ENCODE results near the gene FILIP1L. TPM values are rescaled to one million over a fixed set of nuclear protein-coding genes. Genes with fewer than 3 reads are reported as not detected.

The FILIP1L gene
- total and polyA plus RNA-seq, 2 donors, result 75.1 to 103 TPM

DNA sequence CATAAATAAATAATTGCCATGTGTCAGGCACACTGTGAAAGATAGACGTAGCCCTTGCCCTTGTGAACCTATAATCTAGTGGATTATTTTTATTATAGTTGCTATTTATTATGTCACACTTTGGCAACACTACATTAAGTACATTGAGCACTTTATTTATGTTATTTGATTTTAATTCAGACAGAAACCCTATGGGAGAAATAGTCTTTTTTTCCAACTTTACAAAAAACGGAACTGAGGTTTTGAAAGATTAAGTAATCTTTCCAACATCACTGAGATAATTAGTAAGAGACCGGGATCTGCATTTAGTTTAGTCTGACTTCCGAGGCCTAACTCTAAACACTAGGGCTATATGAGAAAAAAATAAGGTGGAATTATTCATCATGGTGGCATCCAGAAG is 2.8 kb upstream of the FILIP1L start:
- Histone ChIP-seq H3K27ac (ENCODE audit: low read depth) (no peak overlapping the region), H3K36me3 (ENCODE audit: insufficient read depth) (no peaks in the 10 kb centered on the region)
- WGBS, result 88% methylated on average over 4 of the region's 4 CpGs

DNA sequence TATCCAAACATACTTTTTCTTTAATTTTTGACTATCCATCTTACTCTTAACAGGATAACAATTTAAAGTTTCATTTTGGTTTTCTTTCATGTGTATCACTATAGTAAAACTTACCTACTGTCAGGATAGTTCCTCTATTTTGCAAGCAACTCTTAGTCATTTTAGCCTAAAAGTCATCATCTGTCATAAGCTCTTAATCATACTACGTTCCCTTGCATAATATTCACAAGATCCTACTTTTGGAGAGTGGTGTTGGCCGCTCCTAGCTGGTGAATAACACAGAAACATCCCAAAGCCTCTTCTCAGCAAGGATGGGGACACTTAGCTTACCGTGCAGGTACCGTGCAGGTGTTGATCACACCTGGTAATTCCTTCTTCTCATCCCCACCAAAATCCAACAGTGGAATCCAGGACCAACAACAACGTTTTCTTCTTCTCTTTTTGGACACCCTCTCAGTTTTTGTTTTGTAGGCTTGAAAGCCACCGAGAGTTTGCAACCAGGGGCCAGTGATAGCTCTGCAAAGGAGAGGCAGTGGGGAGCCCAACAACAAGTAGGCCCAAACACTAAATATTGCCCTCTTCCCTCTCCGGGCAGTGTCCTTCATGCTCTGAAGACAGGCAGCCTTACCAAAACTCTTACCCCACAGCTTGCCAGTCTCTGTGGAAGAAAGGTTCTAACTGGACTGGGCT is 433 bp downstream of the FILIP1L start:
- no peaks in the 10 kb centered on the region for H3K36me3 ChIP-seq (ENCODE audit: insufficient read depth)
- H3K4me1 ChIP-seq (ENCODE audit: insufficient read depth), result no peaks in the 10 kb centered on the region
- 97% methylated on average over 7 of the region's 7 CpGs for WGBS
- no peak for DNase-seq (ENCODE audit: extremely low spot score)
- no peak overlapping the region for H3K27ac ChIP-seq (ENCODE audit: low read depth)
- no peak overlapping the region for H3K4me3 ChIP-seq (ENCODE audit: low read depth, low read length)

More for the DNA sequence above, 2.8 kb upstream of the FILIP1L start:
- no peak for DNase-seq (ENCODE audit: extremely low spot score)
- Histone ChIP-seq H3K4me1 (ENCODE audit: insufficient read depth) (no peaks in the 10 kb centered on the region), H3K4me3 (ENCODE audit: low read depth, low read length) (no peak overlapping the region)

DNA sequence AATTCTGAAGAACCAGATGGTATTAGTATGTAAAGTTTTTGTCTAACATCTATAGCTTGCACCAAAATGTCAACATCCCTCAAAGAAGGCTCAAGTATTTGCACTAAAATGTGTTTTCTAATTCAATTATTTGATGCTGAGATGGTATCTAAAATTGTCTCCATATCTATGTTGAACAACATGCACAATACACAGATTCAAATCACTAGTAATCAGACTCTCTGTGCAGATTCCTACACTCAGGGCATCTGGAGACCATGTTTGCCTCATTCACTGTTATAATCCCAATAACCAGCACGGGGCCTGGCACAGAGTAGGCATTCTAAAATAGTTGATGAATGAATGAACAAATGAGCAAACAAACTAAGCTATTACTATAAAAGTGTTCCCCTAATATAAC is 2.6 kb downstream of the FILIP1L start:
- no peak overlapping the region for H3K4me3 ChIP-seq (ENCODE audit: low read depth, low read length)
- 95% methylated on average over 1 of the region's 1 CpG for WGBS
- no peaks in the 10 kb centered on the region for H3K4me1 ChIP-seq (ENCODE audit: insufficient read depth)
- DNase-seq (ENCODE audit: extremely low spot score), result no peak
- no peak overlapping the region for H3K27ac ChIP-seq (ENCODE audit: low read depth)
- no peaks in the 10 kb centered on the region for H3K36me3 ChIP-seq (ENCODE audit: insufficient read depth)

DNA sequence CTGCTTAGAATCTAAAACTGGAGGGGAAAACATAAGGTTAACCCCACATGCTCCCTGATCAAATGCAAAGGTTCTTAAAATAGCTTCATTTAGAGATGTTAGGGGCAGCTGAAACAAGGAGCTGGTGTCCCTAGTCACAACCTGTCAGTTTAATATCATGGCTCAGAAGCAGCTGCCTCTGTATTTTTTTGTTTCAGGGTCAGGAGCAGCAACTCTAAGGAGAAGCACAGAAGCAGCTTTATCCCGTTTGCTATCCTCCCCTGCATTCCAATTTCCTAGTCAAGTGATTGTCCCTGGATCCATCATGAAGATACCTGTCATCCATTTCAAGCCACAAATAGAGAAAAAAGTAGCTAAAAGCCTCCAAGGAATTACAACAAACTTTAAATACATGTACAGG is 4.1 kb downstream of the FILIP1L start:
- Histone ChIP-seq H3K36me3 (ENCODE audit: insufficient read depth) (no peaks in the 10 kb centered on the region), H3K27ac (ENCODE audit: low read depth) (no peak overlapping the region), H3K4me1 (ENCODE audit: insufficient read depth) (no peaks in the 10 kb centered on the region), H3K4me3 (ENCODE audit: low read depth, low read length) (no peak overlapping the region)
- 66% methylated on average over 1 of the region's 1 CpG for WGBS
- no peak for DNase-seq (ENCODE audit: extremely low spot score)

DNA sequence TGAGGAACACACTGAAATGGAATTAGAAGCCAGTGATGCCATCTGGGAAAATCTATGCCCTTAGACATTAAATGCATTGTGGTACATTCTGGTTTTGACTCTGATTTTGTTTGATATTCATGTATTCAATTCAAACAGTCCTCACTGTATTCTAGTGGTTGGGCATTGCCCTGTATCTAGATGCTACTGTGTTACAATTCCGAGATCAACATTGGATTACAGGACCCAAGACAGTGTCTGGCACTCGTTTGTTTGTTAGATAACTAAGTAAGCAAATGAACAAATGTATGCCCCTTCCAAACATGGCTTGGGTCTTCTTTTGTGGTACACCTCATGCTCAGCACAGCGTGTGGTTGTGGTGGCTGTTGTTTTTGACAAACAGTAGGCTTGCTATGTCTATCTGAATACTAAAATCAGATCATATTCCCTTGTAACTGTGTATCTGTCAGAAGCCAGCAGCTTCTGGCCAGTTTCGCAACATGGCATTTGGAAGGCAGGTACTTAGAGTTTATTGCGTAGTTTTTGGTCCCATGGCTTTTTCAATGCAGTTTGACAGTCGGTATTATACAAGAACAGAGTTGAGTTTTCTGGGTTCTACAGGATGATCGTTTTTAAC is 5.7 kb downstream of the FILIP1L start:
- no peak for DNase-seq (ENCODE audit: extremely low spot score)
- Histone ChIP-seq H3K4me1 (ENCODE audit: insufficient read depth) (no peaks in the 10 kb centered on the region), H3K27ac (ENCODE audit: low read depth) (no peak overlapping the region), H3K4me3 (ENCODE audit: low read depth, low read length) (no peak overlapping the region), H3K36me3 (ENCODE audit: insufficient read depth) (no peaks in the 10 kb centered on the region)
- WGBS, result 83% methylated on average over 7 of the region's 7 CpGs

DNA sequence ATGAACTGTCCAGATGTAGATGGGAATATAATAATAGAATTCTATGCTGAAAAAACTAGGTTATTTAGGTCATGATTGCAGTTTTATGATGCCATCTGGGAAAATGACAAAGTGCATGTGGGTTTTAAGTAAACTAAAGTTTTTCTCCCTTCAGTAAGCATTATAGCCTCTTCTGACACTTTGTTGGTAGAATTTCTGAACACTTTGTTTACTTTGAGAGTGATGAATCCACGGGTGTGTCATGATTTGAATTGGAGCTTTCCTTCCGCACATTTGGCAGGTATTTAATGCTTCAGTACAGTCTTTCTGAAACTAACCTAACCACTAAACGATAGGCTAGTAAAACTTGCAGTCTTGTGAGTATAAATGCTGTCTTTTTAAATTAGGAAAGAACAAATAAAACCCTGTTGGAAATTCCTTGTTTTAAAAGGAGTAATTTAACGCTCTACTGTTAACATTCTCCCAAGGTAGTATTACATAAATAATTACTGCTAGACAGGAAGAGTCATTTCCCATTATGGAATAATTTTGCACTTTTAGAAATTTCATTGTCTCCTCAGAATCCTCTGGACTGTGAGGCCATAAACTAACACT is 7.0 kb downstream of the FILIP1L start:
- Histone ChIP-seq H3K4me1 (ENCODE audit: insufficient read depth) (no peaks in the 10 kb centered on the region), H3K36me3 (ENCODE audit: insufficient read depth) (no peaks in the 10 kb centered on the region), H3K4me3 (ENCODE audit: low read depth, low read length) (no peak overlapping the region), H3K27ac (ENCODE audit: low read depth) (no peak overlapping the region)
- 20% methylated on average over 4 of the region's 4 CpGs for WGBS
- no peak for DNase-seq (ENCODE audit: extremely low spot score)

DNA sequence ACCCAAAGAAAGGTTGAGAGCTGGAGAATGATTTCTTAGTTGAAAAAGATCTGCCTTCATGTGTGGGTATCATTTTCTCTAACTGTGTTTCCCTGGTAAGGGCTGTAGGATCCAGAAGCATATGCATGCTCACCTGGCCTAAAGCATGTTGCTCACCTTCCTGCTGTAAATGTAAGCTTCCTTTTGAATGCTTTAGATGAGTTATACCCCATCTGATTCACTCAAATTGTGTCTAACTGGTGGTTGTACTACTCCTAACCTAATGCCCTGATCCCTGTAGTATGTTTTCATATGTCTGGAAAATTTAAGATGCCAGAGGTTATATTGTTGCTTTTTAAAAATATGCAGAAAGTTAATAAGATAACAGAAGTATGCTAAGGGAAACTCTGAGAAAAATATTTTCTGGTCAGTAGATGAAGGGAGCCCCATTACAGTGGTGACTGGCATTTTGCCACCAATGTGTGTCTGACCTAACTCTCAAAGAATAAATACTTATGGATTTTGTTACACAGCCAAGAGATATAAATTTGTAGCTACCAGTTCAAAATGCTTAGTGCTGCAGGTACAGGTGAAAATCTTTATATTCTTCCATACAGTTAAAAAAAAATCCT is 7.7 kb downstream of the FILIP1L start:
- H3K27ac ChIP-seq (ENCODE audit: low read depth), result no peak overlapping the region
- no peaks in the 10 kb centered on the region for H3K36me3 ChIP-seq (ENCODE audit: insufficient read depth)
- DNase-seq (ENCODE audit: extremely low spot score), result no peak
- H3K4me1 ChIP-seq (ENCODE audit: insufficient read depth), result no peaks in the 10 kb centered on the region
- H3K4me3 ChIP-seq (ENCODE audit: low read depth, low read length), result no peak overlapping the region

DNA sequence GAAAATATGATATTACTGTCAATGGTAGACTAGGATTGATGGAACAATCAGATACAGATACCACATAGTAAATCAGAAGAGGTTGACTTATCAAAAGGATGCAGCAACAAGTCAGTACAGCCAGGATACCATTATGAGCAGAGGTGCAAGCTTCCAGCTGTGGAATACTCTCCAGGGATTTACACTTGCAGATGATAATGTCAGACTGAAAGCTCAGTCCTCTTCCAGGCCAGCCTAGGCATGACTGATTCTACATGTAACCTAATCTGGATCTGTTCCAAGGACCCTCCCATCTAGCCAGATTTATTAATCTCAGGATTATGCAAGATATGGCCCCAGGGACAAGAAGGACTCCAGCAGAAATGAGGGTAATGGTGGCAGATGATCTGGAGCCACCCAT is 8.2 kb downstream of the FILIP1L start:
- DNase-seq (ENCODE audit: extremely low spot score), result no peak
- Histone ChIP-seq H3K27ac (ENCODE audit: low read depth) (no peak overlapping the region), H3K4me3 (ENCODE audit: low read depth, low read length) (no peak overlapping the region), H3K36me3 (ENCODE audit: insufficient read depth) (no peaks in the 10 kb centered on the region), H3K4me1 (ENCODE audit: insufficient read depth) (no peaks in the 10 kb centered on the region)

DNA sequence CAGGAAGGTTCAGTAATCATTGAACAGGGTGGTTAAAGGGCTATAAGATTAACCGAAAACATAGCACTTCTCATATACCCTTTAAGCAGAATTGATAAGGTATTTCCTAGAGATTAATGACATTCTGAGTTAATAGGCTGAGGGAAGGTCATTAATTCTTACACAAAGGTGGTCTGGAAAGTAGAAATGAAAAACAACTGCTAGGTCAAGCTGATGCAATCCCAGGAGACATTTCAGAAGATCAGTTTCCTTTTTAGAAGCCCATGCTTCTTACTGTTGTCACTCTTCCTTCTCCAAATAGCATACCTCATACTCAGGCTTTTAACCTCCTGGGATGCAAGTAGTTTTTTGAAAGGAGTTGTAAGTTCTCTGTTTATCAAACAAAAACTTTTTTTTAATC is 8.8 kb downstream of the FILIP1L start:
- Histone ChIP-seq H3K4me1 (ENCODE audit: insufficient read depth) (no peaks in the 10 kb centered on the region), H3K27ac (ENCODE audit: low read depth) (no peak overlapping the region), H3K36me3 (ENCODE audit: insufficient read depth) (no peaks in the 10 kb centered on the region), H3K4me3 (ENCODE audit: low read depth, low read length) (no peak overlapping the region)
- 86% methylated on average over 1 of the region's 1 CpG for WGBS
- no peak for DNase-seq (ENCODE audit: extremely low spot score)

DNA sequence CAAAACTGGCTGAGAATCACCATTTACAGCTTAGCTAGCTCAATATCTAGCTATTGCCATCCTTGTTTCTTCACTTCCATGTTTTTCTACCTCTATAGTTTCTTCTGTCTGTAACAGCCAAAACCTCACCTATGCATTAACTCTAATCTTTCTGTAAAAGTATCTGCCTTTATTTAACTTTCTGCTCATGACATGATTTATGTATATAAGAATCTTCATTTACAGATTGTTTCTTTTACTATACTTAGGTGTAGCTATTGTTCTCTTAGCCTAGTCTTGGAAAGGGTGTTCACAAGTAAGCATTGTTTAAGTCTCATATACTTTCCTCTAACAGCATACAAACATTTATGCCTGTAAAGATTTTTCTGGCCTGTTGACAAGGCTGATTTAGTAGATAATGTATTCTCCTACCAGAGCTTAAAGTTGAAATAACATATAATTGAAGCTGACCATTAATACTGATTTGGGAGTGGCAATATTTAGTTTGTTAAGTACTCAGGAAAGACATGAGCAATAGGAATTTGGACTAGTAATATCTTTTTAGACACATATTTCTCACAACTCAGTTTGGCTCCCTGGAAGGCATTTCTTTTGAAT is 9.4 kb downstream of the FILIP1L start:
- H3K4me3 ChIP-seq (ENCODE audit: low read depth, low read length), result no peak overlapping the region
- no peak overlapping the region for H3K27ac ChIP-seq (ENCODE audit: low read depth)
- no peaks in the 10 kb centered on the region for H3K36me3 ChIP-seq (ENCODE audit: insufficient read depth)
- DNase-seq (ENCODE audit: extremely low spot score), result no peak
- no peaks in the 10 kb centered on the region for H3K4me1 ChIP-seq (ENCODE audit: insufficient read depth)

DNA sequence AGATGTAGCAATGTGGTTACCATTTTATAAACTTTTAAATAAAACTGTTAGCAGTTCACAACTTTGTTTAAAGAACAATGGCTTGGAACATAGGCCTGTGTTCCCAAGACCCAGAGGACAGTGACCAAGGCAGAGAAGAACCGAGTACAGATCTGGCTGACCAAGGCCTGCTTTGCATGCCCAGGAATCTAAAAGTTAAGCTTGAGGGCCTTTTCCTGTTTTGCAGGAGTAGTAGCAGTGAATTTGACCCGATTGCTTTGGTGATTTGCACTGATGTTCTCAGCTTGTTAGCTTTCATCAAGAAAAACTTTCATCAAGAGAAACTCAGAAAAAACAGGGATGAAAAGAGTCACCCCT is 9.9 kb downstream of the FILIP1L start:
- H3K36me3 ChIP-seq (ENCODE audit: insufficient read depth), result no peaks in the 10 kb centered on the region
- H3K4me1 ChIP-seq (ENCODE audit: insufficient read depth), result no peaks in the 10 kb centered on the region
- H3K27ac ChIP-seq (ENCODE audit: low read depth), result no peak overlapping the region
- no peak overlapping the region for H3K4me3 ChIP-seq (ENCODE audit: low read depth, low read length)
- WGBS, result 60% methylated on average over 2 of the region's 2 CpGs
- no peak for DNase-seq (ENCODE audit: extremely low spot score)

DNA sequence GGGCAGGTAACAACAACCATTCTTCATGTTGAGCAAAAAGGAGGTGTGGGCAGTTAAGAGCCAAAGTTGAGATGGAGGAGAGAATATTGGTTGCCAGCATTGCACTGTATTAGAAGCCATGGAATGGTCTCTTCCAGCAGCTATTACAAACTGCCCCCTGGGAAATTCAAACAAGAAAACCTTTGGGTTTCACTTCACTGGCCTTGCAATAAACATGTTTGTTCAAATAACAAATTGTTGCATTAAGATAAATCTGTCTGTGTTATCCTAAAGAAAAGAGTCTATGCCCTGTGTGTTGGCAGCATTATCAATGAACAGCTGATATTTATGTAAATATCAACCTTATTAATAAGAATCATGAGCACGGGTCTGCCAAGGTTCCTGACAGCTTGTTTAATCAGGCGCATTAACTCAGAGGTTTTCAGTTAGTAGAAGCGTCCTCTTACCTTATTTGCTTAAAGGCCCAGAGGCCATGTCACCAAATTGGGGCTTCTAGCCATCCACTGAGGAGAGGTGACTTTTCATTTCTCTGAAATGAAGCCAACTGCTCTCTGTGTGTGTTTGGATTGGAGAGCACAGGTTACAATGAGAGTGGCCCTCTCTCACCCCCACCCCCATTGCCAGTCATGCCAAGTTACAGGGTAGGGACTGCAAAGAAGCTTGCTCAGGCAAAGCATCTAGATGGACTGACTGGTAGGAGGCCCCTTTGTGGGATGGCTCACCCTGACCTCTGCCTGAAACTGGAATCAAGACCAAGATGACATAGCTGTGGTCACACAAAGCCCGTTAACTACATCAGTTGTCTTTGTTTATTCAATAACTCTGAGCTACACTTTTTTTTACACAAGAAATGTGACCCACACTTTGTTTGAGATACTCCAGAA is 10.5 kb downstream of the FILIP1L start:
- Histone ChIP-seq H3K36me3 (ENCODE audit: insufficient read depth) (no peaks in the 10 kb centered on the region), H3K4me1 (ENCODE audit: insufficient read depth) (no peaks in the 10 kb centered on the region), H3K4me3 (ENCODE audit: low read depth, low read length) (no peak overlapping the region), H3K27ac (ENCODE audit: low read depth) (no peak overlapping the region)
- DNase-seq (ENCODE audit: extremely low spot score), result no peak
- WGBS, result 58% methylated on average over 4 of the region's 4 CpGs

DNA sequence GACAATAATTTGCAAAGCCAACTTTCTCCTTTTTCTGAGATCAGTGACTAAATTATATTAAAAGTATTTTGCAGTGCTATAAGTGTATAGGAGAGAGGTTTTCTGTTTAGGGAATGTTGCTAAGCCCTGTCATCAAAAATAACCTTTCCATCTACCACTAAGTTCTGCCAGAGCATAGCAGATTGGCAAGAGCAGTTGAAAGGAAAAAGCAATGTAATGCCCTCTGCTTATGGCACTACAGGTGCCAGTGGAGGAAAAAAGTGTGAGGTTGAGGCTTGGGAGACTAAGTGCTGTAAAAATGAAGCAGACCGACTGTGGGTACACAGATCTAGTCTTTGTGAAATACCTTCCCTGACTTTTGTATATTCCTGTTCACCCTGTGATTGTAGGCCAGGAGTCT is 11.5 kb downstream of the FILIP1L start:
- Histone ChIP-seq H3K4me1 (ENCODE audit: insufficient read depth) (no peaks in the 10 kb centered on the region), H3K27ac (ENCODE audit: low read depth) (no peak overlapping the region), H3K36me3 (ENCODE audit: insufficient read depth) (no peaks in the 10 kb centered on the region), H3K4me3 (ENCODE audit: low read depth, low read length) (no peak overlapping the region)
- no peak for DNase-seq (ENCODE audit: extremely low spot score)
- WGBS, result 77% methylated on average over 1 of the region's 1 CpG

Data from urinary bladder (tissue), 4 donors.